Lower leg skin (tissue), 4 donors: Measurements from ENCODE around the gene PEX14. TPM values are rescaled to one million over a fixed set of nuclear protein-coding genes. Genes with fewer than 3 reads are reported as not detected.
A peak's percentile ranks its signal among the peaks of the same experiment; 100 is the strongest.

Experiments used
- DNase-seq, 2 donors: peaks; one replicate each; pipeline ENCODE4 v3.0.0-alpha.2; 2019; ENCODE audit warnings: low spot score in 2 of 2
- H3K4me3 ChIP-seq: fragments of 200-600 bp; sonication (generic); 2 replicates; pipeline ENCODE4 v1.5.1; 2017; ENCODE audit warnings: mild to moderate bottlenecking, low read depth; ENCODE audit not compliant: poor library complexity, severe bottlenecking
- CTCF ChIP-seq, 3 donors: fragments of 450-650 bp; IDR thresholded peaks; one replicate each; pipeline ENCODE4 v1.5.1; 2016; ENCODE audit warnings: antibody characterized with exemption in 3 of 3, mild to moderate bottlenecking in 3 of 3, moderate library complexity in 2 of 3
- POLR2A ChIP-seq, 2 donors: fragments of 450-650 bp; IDR thresholded peaks; one replicate each; pipeline ENCODE4 v1.6.1; 2016 to 2017; ENCODE audit warnings: antibody characterized with exemption in 2 of 2, mild to moderate bottlenecking in 1 of 2, moderate library complexity in 1 of 2
- WGBS, 2 donors: methylation state at CpG; one replicate each; pipeline ENCODE4 v1.1.5; 2018; 5-methylcytosine and 5-hydroxymethylcytosine counted together
- intact Hi-C: fragments of 100-400 bp; cut with DNase I; formaldehyde crosslinking; loops from one replicate; pipeline ENCODE4 v1.15.0; 2023; ENCODE audit warnings: low total_unique reads
- total RNA-seq, 4 donors: library from RNA; depleted of rRNA; stranded (reverse); fragments of >200 nt; gene quantifications; one replicate each; pipeline ENCODE4 v1.1.0, GENCODE V29; 2016

Gene PEX14
- total RNA-seq, 4 donors from 2014 or later: 14.1 to 22.8 (median 18.9) TPM

- intact Hi-C loops: loop anchor here (5.0 to 10.0 kb wide), 2 partner anchors 357 to 435 kb away; no protein-coding TSS in a partner anchor
- WGBS, 2 donors: 76 to 78% methylated on average over 6 of the region's 6 CpGs
- DNase-seq: no peak
- TF ChIP-seq POLR2A (IDR thresholded peaks at IDR 0.05): no peak
- TF ChIP-seq CTCF (IDR thresholded peaks at IDR 0.05): no peak
- H3K4me3 ChIP-seq: no peak overlapping the region
Observed at GRCh38 chr1:10509809-10510509, 35.2 kb downstream of the PEX14 start.

GRCh38 chr1:10510520-10511493 lies 36.1 kb downstream of the PEX14 start:
- no peak overlapping the region for H3K4me3 ChIP-seq
- intact Hi-C loops: loop anchor here (5.0 kb wide), 1 partner anchor 356 kb away; no protein-coding TSS in a partner anchor
- TF ChIP-seq CTCF (IDR thresholded peaks at IDR 0.05): no peak
- TF ChIP-seq POLR2A (IDR thresholded peaks at IDR 0.05): no peak
- DNase-seq: no peak
- 22 to 24% methylated on average over 12 of the region's 12 CpGs for WGBS, 2 donors

GRCh38 chr1:10511494-10511885 lies 36.7 kb downstream of the PEX14 start:
- DNase-seq: peak in 1 of 2 donors; percentile 26
- 70 to 71% methylated on average over 3 of the region's 3 CpGs for WGBS, 2 donors
- intact Hi-C loops: loop anchor here (5.0 kb wide), 1 partner anchor 356 kb away; no protein-coding TSS in a partner anchor
- no peak for TF ChIP-seq CTCF (IDR thresholded peaks at IDR 0.05)
- TF ChIP-seq POLR2A (IDR thresholded peaks at IDR 0.05): no peak
- no peak overlapping the region for H3K4me3 ChIP-seq

- 91 to 97% methylated on average over 5 of the region's 5 CpGs for WGBS, 2 donors
- DNase-seq: peak in 1 of 2 donors; percentile 57
- intact Hi-C loops: loop anchor here (5.0 kb wide), 1 partner anchor 354 kb away; no protein-coding TSS in a partner anchor
Observed at GRCh38 chr1:10513199-10513598, 38.4 kb downstream of the PEX14 start.

More at GRCh38 chr1:10513199-10513598, 38.4 kb downstream of the PEX14 start:
- no peak for TF ChIP-seq POLR2A (IDR thresholded peaks at IDR 0.05)
- no peak for TF ChIP-seq CTCF (IDR thresholded peaks at IDR 0.05)
- H3K4me3 ChIP-seq: no peak overlapping the region
